ENCODE measurements around the gene PLA2G4B.

Gene PLA2G4B

DNA sequence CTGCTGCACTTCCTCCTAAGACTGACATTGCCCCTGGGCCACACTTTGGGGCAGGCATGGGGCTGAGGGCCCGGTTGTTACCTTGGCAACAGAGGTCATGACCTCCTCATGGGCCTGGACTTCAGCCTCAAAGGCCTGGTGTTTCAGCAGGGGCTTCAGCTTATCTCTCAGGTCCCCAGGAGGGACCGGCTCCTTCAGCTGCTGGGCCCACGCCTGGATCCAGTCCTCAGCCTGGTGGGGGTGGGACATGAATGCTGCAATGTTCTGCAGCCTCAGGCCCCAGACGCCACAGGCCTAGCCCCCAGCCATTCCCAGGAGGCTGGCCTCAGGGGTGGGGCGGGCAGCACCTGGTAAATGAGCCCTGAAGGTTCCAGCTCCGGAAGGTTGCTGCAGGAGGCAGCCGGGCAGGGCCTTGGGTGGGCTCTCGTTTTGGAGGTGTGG lies 27.6 kb downstream of the PLA2G4B start:
- H3K27ac ChIP-seq (ENCODE audit: low read depth, low read length): no peak overlapping the region
- peaks cover 2 to 24% (median 21%) of the 10 kb centered on the region in 5 donors for H3K4me1 ChIP-seq (ENCODE audit: control insufficient read depth in 5 of 5, insufficient read depth in 5 of 5, low read length in 5 of 5)
- H3K9me3 ChIP-seq (ENCODE audit: control insufficient read depth in 5 of 5, low read length in 5 of 5): no peaks in the 10 kb centered on the region
- peaks cover 0 to 14% (median 0%) of the 10 kb centered on the region in 5 donors for H3K36me3 ChIP-seq (ENCODE audit: control insufficient read depth in 5 of 5, insufficient read depth in 5 of 5, low read length in 5 of 5)
- no peak overlapping the region for H3K9ac ChIP-seq (ENCODE audit: low read length in 5 of 5)
- no peak overlapping the region for H3K4me3 ChIP-seq (ENCODE audit: low read depth in 1 of 5, low read length in 5 of 5)
- H3K27me3 ChIP-seq (ENCODE audit: control insufficient read depth in 5 of 5, insufficient read depth in 4 of 5, low read length in 5 of 5): no peaks in the 10 kb centered on the region

- no peaks in the 10 kb centered on the region for H3K27me3 ChIP-seq (ENCODE audit: control insufficient read depth in 5 of 5, insufficient read depth in 4 of 5, low read length in 5 of 5)
- no peak overlapping the region for H3K4me3 ChIP-seq (ENCODE audit: low read depth in 1 of 5, low read length in 5 of 5)
- no peak overlapping the region for H3K27ac ChIP-seq (ENCODE audit: low read depth, low read length)
- H3K9me3 ChIP-seq (ENCODE audit: control insufficient read depth in 5 of 5, low read length in 5 of 5): no peaks in the 10 kb centered on the region
- H3K4me1 ChIP-seq (ENCODE audit: control insufficient read depth in 5 of 5, insufficient read depth in 5 of 5, low read length in 5 of 5): peaks cover 2 to 27% (median 23%) of the 10 kb centered on the region in 5 donors
- H3K9ac ChIP-seq (ENCODE audit: low read length in 5 of 5): no peak overlapping the region
- peaks cover 0 to 12% (median 0%) of the 10 kb centered on the region in 5 donors for H3K36me3 ChIP-seq (ENCODE audit: control insufficient read depth in 5 of 5, insufficient read depth in 5 of 5, low read length in 5 of 5)
These were observed 28.4 kb downstream of the PLA2G4B start for GRCh38 chr15:41866872-41867579.

DNA sequence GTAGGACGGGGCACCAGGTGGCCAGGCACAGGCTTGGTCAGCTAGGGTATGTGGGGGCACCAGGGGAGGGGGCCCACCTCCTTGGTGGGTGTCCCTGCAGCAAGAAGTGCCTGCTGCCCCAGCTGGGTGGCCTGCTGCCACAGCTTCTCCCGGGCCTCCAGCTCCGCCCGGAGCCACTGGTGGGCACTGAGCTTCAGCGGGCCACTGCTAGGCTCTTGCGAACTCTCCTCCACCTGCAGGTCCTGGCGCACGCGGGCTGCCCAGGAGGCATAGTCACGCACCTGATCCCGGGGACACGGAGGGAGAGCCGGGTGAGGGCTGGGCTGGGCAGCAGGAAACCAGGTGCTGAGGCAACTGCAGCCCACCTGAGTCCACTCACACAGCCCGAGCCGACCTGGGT lies 29.7 kb downstream of the PLA2G4B start:
- Histone ChIP-seq H3K27ac (ENCODE audit: low read depth, low read length) (no peak overlapping the region), H3K4me1 (ENCODE audit: control insufficient read depth in 5 of 5, insufficient read depth in 5 of 5, low read length in 5 of 5) (peaks cover 2 to 27% (median 23%) of the 10 kb centered on the region in 5 donors), H3K9ac (ENCODE audit: low read length in 5 of 5) (no peak overlapping the region), H3K9me3 (ENCODE audit: control insufficient read depth in 5 of 5, low read length in 5 of 5) (no peaks in the 10 kb centered on the region), H3K4me3 (ENCODE audit: low read depth in 1 of 5, low read length in 5 of 5) (no peak overlapping the region), H3K36me3 (ENCODE audit: control insufficient read depth in 5 of 5, insufficient read depth in 5 of 5, low read length in 5 of 5) (peaks cover 0 to 5% (median 0%) of the 10 kb centered on the region in 5 donors), H3K27me3 (ENCODE audit: control insufficient read depth in 5 of 5, insufficient read depth in 4 of 5, low read length in 5 of 5) (no peaks in the 10 kb centered on the region)

DNA sequence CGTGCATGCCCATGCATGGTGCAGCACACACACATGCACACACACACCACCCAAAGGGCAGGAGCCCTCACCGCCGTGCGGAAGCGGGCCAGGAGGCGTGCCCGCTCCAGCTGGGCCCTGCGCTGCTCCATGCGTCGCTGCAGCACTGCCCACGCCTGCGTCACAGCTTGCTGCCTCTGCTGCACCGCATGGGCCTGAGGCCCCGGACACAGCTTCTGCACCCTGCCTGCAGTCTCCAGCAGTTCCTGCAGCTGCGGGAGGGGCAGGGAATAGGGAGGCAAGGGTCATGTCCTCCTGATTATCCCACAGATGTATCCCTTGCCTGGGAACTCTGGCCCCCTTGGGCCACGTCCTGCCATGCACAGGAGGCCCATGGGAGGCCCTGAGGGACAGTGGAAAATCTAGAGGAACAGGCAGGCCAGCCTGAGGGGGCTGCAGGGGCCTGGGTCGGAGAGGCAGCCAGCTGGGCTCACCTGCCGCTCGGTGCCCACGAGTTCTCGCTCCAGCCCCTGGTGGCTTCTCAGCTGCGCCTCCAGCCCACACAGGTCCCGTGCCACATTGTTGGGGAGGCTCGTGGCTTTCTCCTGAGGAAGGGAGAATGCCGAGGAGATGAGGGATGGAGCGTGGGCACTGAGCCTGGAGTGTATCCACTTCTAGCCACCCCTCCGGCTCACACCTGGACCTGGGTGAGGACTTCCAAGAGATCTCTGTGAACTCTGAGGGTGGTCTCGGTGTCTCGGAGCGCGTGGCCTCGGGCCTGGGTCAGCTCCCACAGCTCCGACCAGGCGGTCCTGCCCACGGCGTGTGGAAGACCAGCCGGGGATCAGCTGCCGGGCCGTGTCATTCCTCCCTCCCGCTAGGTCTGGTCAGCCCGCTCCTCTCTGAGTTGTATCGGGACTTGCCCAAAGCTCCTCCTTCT lies 31.4 kb downstream of the PLA2G4B start:
- Histone ChIP-seq H3K9ac (ENCODE audit: low read length in 5 of 5) (peak overlapping the region in 2 of 5 donors; percentile 14 to 15), H3K27ac (ENCODE audit: low read depth, low read length) (no peak overlapping the region), H3K27me3 (ENCODE audit: control insufficient read depth in 5 of 5, insufficient read depth in 4 of 5, low read length in 5 of 5) (no peaks in the 10 kb centered on the region), H3K36me3 (ENCODE audit: control insufficient read depth in 5 of 5, insufficient read depth in 5 of 5, low read length in 5 of 5) (no peaks in the 10 kb centered on the region), H3K4me1 (ENCODE audit: control insufficient read depth in 5 of 5, insufficient read depth in 5 of 5, low read length in 5 of 5) (peaks cover 2 to 27% (median 23%) of the 10 kb centered on the region in 5 donors), H3K4me3 (ENCODE audit: low read depth in 1 of 5, low read length in 5 of 5) (peak overlapping the region in 1 of 5 donors; percentile 14), H3K9me3 (ENCODE audit: control insufficient read depth in 5 of 5, low read length in 5 of 5) (no peaks in the 10 kb centered on the region)

- H3K4me1 ChIP-seq (ENCODE audit: control insufficient read depth in 5 of 5, insufficient read depth in 5 of 5, low read length in 5 of 5): peaks cover 2 to 27% (median 23%) of the 10 kb centered on the region in 5 donors
- peak overlapping the region in 1 of 5 donors; percentile 10 for H3K9ac ChIP-seq (ENCODE audit: low read length in 5 of 5)
- H3K27me3 ChIP-seq (ENCODE audit: control insufficient read depth in 5 of 5, insufficient read depth in 4 of 5, low read length in 5 of 5): no peaks in the 10 kb centered on the region
- peak overlapping the region in 2 of 5 donors; percentile 2 to 14 for H3K4me3 ChIP-seq (ENCODE audit: low read depth in 1 of 5, low read length in 5 of 5)
- H3K36me3 ChIP-seq (ENCODE audit: control insufficient read depth in 5 of 5, insufficient read depth in 5 of 5, low read length in 5 of 5): no peaks in the 10 kb centered on the region
- H3K27ac ChIP-seq (ENCODE audit: low read depth, low read length): no peak overlapping the region
- H3K9me3 ChIP-seq (ENCODE audit: control insufficient read depth in 5 of 5, low read length in 5 of 5): no peaks in the 10 kb centered on the region
These were observed 32.0 kb downstream of the PLA2G4B start for GRCh38 chr15:41870689-41871081.

DNA sequence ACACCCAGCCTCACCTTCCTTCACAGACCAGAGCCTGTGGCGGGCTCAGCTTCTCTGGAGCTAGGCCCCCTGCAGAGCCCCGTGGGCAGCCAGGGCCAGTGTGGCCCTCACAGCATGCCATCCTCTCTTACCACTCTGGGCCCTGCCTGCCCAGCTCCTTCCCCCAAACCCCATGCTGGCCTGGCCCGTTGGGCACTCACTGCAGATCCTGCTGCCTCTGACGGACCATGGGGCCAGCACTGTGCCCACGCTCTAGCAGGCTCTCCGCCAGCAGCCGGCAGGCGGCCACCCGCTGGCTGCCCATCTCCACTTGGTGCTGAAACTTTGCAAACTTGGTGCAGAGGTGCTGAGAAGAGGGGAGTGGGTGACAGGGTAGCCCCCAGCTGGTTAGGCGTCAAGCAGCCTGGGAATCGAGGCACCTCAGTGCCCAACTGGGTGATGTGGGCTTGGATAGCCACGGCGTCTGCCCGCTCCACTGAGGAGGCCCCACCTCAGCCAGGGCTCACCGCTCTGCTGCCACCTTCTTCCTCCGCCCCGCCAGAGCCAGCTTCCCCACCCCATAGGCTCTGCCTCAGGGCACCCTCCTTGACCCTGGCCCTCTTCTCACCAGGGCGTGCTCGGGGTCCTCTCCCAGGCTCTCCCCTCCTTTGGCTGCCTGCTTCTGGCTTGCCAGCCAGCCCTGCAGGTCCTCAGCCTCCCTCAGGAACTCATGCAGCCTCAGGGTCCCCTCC lies 32.7 kb downstream of the PLA2G4B start:
- Histone ChIP-seq H3K4me1 (ENCODE audit: control insufficient read depth in 5 of 5, insufficient read depth in 5 of 5, low read length in 5 of 5) (peaks cover 2 to 27% (median 23%) of the 10 kb centered on the region in 5 donors), H3K9me3 (ENCODE audit: control insufficient read depth in 5 of 5, low read length in 5 of 5) (no peaks in the 10 kb centered on the region), H3K36me3 (ENCODE audit: control insufficient read depth in 5 of 5, insufficient read depth in 5 of 5, low read length in 5 of 5) (no peaks in the 10 kb centered on the region), H3K4me3 (ENCODE audit: low read depth in 1 of 5, low read length in 5 of 5) (no peak overlapping the region), H3K27ac (ENCODE audit: low read depth, low read length) (no peak overlapping the region), H3K9ac (ENCODE audit: low read length in 5 of 5) (no peak overlapping the region), H3K27me3 (ENCODE audit: control insufficient read depth in 5 of 5, insufficient read depth in 4 of 5, low read length in 5 of 5) (no peaks in the 10 kb centered on the region)

DNA sequence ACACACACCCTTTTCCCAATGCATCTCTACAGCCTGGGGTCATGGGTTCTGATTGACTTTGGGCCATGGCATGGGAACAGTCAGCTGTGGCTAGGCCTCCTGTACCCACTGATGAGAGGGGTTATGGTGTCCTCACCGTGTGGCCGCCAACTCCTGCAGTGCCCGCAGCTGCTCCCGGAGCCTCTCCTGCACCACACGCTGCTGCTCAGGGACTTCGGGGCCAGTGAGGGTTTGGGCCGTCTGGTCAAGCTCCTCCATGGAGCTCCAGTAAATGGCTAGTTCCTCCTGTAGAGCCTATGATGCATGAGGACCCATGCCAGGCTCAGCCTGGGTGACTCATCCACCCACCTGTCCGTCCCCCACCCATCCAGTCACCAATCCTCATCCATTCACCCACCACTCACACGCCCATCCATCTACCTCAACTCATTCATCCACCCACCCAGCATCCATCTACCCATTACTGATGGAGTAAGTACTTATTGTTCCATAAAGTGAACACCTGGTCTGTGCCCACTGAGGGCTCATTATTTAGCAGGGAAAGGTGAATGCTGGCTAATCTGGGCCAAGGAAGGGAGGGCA lies 33.6 kb downstream of the PLA2G4B start:
- Histone ChIP-seq H3K4me3 (ENCODE audit: low read depth in 1 of 5, low read length in 5 of 5) (no peak overlapping the region), H3K9me3 (ENCODE audit: control insufficient read depth in 5 of 5, low read length in 5 of 5) (no peaks in the 10 kb centered on the region), H3K27ac (ENCODE audit: low read depth, low read length) (no peak overlapping the region), H3K9ac (ENCODE audit: low read length in 5 of 5) (no peak overlapping the region), H3K27me3 (ENCODE audit: control insufficient read depth in 5 of 5, insufficient read depth in 4 of 5, low read length in 5 of 5) (no peaks in the 10 kb centered on the region), H3K36me3 (ENCODE audit: control insufficient read depth in 5 of 5, insufficient read depth in 5 of 5, low read length in 5 of 5) (no peaks in the 10 kb centered on the region), H3K4me1 (ENCODE audit: control insufficient read depth in 5 of 5, insufficient read depth in 5 of 5, low read length in 5 of 5) (peaks cover 2 to 27% (median 23%) of the 10 kb centered on the region in 5 donors)

GRCh38 chr15:41873711-41874110 lies 35.1 kb downstream of the PLA2G4B start:
- H3K27ac ChIP-seq (ENCODE audit: low read depth, low read length): no peak overlapping the region
- H3K27me3 ChIP-seq (ENCODE audit: control insufficient read depth in 5 of 5, insufficient read depth in 4 of 5, low read length in 5 of 5): no peaks in the 10 kb centered on the region
- no peaks in the 10 kb centered on the region for H3K36me3 ChIP-seq (ENCODE audit: control insufficient read depth in 5 of 5, insufficient read depth in 5 of 5, low read length in 5 of 5)

GRCh38 chr15:41874736-41875135 lies 36.1 kb downstream of the PLA2G4B start:
- H3K9me3 ChIP-seq (ENCODE audit: control insufficient read depth in 5 of 5, low read length in 5 of 5): no peaks in the 10 kb centered on the region
- H3K27ac ChIP-seq (ENCODE audit: low read depth, low read length): no peak overlapping the region
- H3K27me3 ChIP-seq (ENCODE audit: control insufficient read depth in 5 of 5, insufficient read depth in 4 of 5, low read length in 5 of 5): peaks cover 0 to 4% (median 0%) of the 10 kb centered on the region in 5 donors
- no peak overlapping the region for H3K9ac ChIP-seq (ENCODE audit: low read length in 5 of 5)
- H3K4me3 ChIP-seq (ENCODE audit: low read depth in 1 of 5, low read length in 5 of 5): no peak overlapping the region
- H3K36me3 ChIP-seq (ENCODE audit: control insufficient read depth in 5 of 5, insufficient read depth in 5 of 5, low read length in 5 of 5): no peaks in the 10 kb centered on the region
- peaks cover 2 to 29% (median 24%) of the 10 kb centered on the region in 5 donors for H3K4me1 ChIP-seq (ENCODE audit: control insufficient read depth in 5 of 5, insufficient read depth in 5 of 5, low read length in 5 of 5)

More at GRCh38 chr15:41873711-41874110, 35.1 kb downstream of the PLA2G4B start:
- H3K4me3 ChIP-seq (ENCODE audit: low read depth in 1 of 5, low read length in 5 of 5): no peak overlapping the region
- peaks cover 2 to 37% (median 29%) of the 10 kb centered on the region in 5 donors for H3K4me1 ChIP-seq (ENCODE audit: control insufficient read depth in 5 of 5, insufficient read depth in 5 of 5, low read length in 5 of 5)
- H3K9ac ChIP-seq (ENCODE audit: low read length in 5 of 5): no peak overlapping the region
- H3K9me3 ChIP-seq (ENCODE audit: control insufficient read depth in 5 of 5, low read length in 5 of 5): no peaks in the 10 kb centered on the region
